HL-60 (cell line): Measurements from ENCODE around the gene ARF6.

ENCODE experiments used
- DNase-seq, 2 experiments: peaks; one replicate each; pipeline ENCODE4 v3.0.0-alpha.2; 2010 to 2020; ENCODE audit warnings: low read depth in 1 of 2, low spot score in 1 of 2
- H3K27ac ChIP-seq: fragments of 250-450 bp; sonication (Bioruptor Pico); replicated peaks from 2 replicates; pipeline ENCODE4 v1.5.1; 2020; ENCODE audit warnings: mild to moderate bottlenecking, moderate library complexity
- H3K27me3 ChIP-seq: fragments of 250-450 bp; sonication (Bioruptor Pico); 2 replicates; pipeline ENCODE4 v1.5.1; 2021; ENCODE audit warnings: mild to moderate bottlenecking, moderate library complexity; ENCODE audit not compliant: insufficient read depth, poor library complexity, severe bottlenecking
- H3K4me3 ChIP-seq: replicated peaks from 2 replicates; pipeline ENCODE4 v1.5.1; 2011; ENCODE audit warnings: mild to moderate bottlenecking, control low read depth, low read length; ENCODE audit not compliant: insufficient read depth
- GABPA ChIP-seq: IDR thresholded peaks from 2 replicates; pipeline ENCODE4 v1.6.1; 2012; ENCODE audit warnings: low read depth
- POLR2AphosphoS5 ChIP-seq: IDR thresholded peaks from 2 replicates; pipeline ENCODE4 v1.6.1; 2012; ENCODE audit warnings: low read depth
- SPI1 ChIP-seq: IDR thresholded peaks from 2 replicates; pipeline ENCODE4 v1.6.1; 2012; ENCODE audit warnings: low read depth, mild to moderate bottlenecking, borderline replicate concordance
- long read RNA-seq: library from polyadenylated mRNA; unstranded; transcript quantifications from one replicate; pipeline ENCODE4 v2.0.0, GENCODE V29; 2020
- TF ChIP-seq, protein P1 (sequence below): IDR thresholded peaks from one replicate; pipeline ENCODE4 v1.5.1; 2011; ENCODE audit warnings: low read length, control low read depth, inconsistent platforms; ENCODE audit not compliant: insufficient read depth
- TF ChIP-seq, protein P2 (sequence below): IDR thresholded peaks from 2 replicates; pipeline ENCODE4 v1.6.1; 2012; ENCODE audit warnings: low read depth; ENCODE audit not compliant: insufficient replicate concordance

The ARF6 gene
- long read RNA-seq, partial matches to known transcripts = 0 of 49 reads
- long read RNA-seq, other reads (novel, unspliced or antisense) = 49 of 49 reads

DNA sequence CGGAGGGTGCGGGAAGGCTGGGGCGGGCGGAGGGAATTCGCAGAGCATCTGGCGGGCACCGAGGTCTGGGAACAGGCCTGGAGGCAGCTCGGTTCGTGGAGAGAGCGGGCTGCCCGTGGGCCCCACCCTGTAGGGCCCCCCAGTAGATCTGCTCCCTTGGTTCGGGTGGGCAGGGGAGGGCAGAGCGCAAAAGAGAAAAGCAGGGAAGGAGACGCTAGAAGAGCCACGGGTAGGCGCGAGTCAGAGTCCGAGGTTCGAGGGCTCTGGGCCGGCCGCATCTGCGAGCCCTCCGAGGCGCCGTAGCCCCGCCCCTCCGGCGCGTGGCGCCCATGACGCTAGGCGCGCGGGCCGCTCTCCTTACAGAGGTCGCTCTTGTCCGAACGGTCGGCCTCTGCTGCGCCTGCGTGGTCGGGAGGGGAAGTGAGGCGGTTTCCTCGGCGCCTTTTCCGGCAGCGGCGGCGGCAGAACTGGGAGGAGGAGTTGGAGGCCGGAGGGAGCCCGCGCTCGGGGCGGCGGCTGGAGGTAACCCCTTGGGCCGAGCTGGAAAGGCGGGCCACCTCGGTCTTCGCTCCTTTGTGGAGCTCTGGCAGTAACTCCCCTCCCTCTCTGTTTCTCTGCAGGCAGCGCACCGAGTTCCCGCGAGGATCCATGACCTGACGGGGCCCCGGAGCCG is at the start of gene ARF6:
ARF6 (plus strand) TSS at position 447 of the 673 bp plus-strand sequence. CDS start 655 bp downstream, outside the sequence.
- peak within 1 kb of the TSS; percentile 98 for H3K27ac ChIP-seq
- peak within 1 kb of the TSS; percentile 80 for H3K4me3 ChIP-seq
- TF ChIP-seq, protein P1, sequence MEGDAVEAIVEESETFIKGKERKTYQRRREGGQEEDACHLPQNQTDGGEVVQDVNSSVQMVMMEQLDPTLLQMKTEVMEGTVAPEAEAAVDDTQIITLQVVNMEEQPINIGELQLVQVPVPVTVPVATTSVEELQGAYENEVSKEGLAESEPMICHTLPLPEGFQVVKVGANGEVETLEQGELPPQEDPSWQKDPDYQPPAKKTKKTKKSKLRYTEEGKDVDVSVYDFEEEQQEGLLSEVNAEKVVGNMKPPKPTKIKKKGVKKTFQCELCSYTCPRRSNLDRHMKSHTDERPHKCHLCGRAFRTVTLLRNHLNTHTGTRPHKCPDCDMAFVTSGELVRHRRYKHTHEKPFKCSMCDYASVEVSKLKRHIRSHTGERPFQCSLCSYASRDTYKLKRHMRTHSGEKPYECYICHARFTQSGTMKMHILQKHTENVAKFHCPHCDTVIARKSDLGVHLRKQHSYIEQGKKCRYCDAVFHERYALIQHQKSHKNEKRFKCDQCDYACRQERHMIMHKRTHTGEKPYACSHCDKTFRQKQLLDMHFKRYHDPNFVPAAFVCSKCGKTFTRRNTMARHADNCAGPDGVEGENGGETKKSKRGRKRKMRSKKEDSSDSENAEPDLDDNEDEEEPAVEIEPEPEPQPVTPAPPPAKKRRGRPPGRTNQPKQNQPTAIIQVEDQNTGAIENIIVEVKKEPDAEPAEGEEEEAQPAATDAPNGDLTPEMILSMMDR = no peak
- TF ChIP-seq SPI1 = peak; percentile 91
- peak; percentile 91 for TF ChIP-seq POLR2AphosphoS5
- DNase-seq = peak; percentile 91 to 98
- H3K27me3 ChIP-seq = no peaks in the 10 kb centered on the region

DNA sequence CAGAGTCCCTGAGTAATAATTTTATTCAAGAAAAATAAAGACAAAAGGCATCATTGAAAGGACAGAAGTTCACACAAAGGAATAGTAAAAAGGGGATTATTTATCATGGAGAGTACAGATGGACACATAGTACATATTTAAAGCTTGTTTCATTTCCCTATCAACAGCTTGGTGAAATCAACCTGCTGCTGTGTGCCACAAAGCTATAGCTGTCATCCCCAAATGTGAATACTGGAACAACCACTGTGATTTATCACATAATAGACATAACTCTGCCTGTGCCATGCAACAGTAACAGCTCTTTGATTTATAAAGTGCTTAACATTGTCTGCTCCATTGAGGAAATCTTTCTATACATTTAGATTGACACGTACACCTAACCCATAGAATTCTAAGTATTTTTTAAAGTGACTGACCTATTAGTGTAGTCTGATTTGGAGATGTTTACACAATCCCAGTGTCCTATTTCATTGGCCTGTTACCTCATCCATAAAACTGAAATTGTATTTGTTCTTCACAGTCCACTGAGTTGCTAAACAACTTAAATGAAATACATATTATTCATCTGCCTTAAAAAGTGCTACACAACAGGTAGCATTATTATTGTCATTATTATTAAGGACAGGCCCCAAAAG is 43.6 kb upstream of the ARF6 start:
- no peak for TF ChIP-seq POLR2AphosphoS5
- TF ChIP-seq, protein P1 = no peak
- no peak for TF ChIP-seq SPI1
- TF ChIP-seq, protein P2, sequence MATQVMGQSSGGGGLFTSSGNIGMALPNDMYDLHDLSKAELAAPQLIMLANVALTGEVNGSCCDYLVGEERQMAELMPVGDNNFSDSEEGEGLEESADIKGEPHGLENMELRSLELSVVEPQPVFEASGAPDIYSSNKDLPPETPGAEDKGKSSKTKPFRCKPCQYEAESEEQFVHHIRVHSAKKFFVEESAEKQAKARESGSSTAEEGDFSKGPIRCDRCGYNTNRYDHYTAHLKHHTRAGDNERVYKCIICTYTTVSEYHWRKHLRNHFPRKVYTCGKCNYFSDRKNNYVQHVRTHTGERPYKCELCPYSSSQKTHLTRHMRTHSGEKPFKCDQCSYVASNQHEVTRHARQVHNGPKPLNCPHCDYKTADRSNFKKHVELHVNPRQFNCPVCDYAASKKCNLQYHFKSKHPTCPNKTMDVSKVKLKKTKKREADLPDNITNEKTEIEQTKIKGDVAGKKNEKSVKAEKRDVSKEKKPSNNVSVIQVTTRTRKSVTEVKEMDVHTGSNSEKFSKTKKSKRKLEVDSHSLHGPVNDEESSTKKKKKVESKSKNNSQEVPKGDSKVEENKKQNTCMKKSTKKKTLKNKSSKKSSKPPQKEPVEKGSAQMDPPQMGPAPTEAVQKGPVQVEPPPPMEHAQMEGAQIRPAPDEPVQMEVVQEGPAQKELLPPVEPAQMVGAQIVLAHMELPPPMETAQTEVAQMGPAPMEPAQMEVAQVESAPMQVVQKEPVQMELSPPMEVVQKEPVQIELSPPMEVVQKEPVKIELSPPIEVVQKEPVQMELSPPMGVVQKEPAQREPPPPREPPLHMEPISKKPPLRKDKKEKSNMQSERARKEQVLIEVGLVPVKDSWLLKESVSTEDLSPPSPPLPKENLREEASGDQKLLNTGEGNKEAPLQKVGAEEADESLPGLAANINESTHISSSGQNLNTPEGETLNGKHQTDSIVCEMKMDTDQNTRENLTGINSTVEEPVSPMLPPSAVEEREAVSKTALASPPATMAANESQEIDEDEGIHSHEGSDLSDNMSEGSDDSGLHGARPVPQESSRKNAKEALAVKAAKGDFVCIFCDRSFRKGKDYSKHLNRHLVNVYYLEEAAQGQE = no peak
- no peak for TF ChIP-seq GABPA
- DNase-seq = no peak
- Histone ChIP-seq H3K27me3 (no peaks in the 10 kb centered on the region), H3K4me3 (no peak overlapping the region), H3K27ac (no peak overlapping the region)

DNA sequence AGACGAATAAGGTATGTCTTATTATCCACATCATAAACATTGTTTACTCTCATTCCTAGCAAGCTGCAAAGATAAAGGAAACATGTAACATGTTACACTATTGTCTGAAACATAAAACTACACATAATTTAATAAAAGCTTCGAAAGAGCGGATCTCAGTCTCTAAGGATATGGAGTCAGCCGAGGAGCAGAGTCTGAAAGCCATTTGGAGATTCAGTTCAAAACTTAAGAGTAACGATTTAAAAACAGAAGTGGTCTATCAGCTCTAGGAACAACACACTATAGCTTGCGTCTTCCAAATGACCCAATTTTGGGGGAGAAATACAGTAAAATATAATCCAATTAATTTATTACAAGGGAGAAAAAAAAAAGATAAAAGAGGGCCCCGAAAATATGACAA is 41.1 kb upstream of the ARF6 start:
- TF ChIP-seq, protein P2 = no peak
- TF ChIP-seq POLR2AphosphoS5 = no peak
- TF ChIP-seq GABPA = no peak
- peak; percentile 45; the same call in 1 of the 2 replicates for TF ChIP-seq SPI1
- TF ChIP-seq, protein P1 = no peak

More for the DNA sequence above, 41.1 kb upstream of the ARF6 start:
- no peak for DNase-seq
- Histone ChIP-seq H3K4me3 (peak overlapping the region; percentile 81), H3K27ac (peak overlapping the region; percentile 93), H3K27me3 (no peaks in the 10 kb centered on the region)
